ENCODE results near the gene GJB3. TPM values are rescaled to one million over a fixed set of nuclear protein-coding genes. Genes with fewer than 3 reads are reported as not detected.

GJB3 gene
- total and polyA plus RNA-seq, 2 experiments from 2014 or later: not detected

GRCh38 chr1:34777519-34778321 is 3.3 kb upstream of the GJB3 start:
- no peak overlapping the region for H3K27ac ChIP-seq
- no peak overlapping the region for H3K4me3 ChIP-seq
- H3K4me1 ChIP-seq (ENCODE audit: low read depth): peaks cover 4% of the 10 kb centered on the region
- no peaks in the 10 kb centered on the region for H3K36me3 ChIP-seq
- no peaks in the 10 kb centered on the region for H3K9me3 ChIP-seq (ENCODE audit: low read depth)
- peaks cover 41% of the 10 kb centered on the region for H3K27me3 ChIP-seq
- no peak for DNase-seq (ENCODE audit: low read depth in 1 of 2, low spot score in 1 of 2)
- no peak for TF ChIP-seq CTCF (IDR thresholded peaks at IDR 0.05; ENCODE audit: low read depth, low read length)

GRCh38 chr1:34778381-34778780 is 2.6 kb upstream of the GJB3 start:
- no peaks in the 10 kb centered on the region for H3K9me3 ChIP-seq (ENCODE audit: low read depth)
- peaks cover 48% of the 10 kb centered on the region for H3K27me3 ChIP-seq
- TF ChIP-seq CTCF (IDR thresholded peaks at IDR 0.05; ENCODE audit: low read depth, low read length): no peak
- H3K36me3 ChIP-seq: no peaks in the 10 kb centered on the region
- H3K4me1 ChIP-seq (ENCODE audit: low read depth): peaks cover 4% of the 10 kb centered on the region
- DNase-seq (ENCODE audit: low read depth in 1 of 2, low spot score in 1 of 2): no peak
- no peak overlapping the region for H3K27ac ChIP-seq
- H3K4me3 ChIP-seq: no peak overlapping the region

GRCh38 chr1:34779005-34779404 is 2.0 kb upstream of the GJB3 start:
- no peak overlapping the region for H3K27ac ChIP-seq
- no peak for DNase-seq (ENCODE audit: low read depth in 1 of 2, low spot score in 1 of 2)

GRCh38 chr1:34779526-34779925 is 1.5 kb upstream of the GJB3 start:
- no peak for DNase-seq (ENCODE audit: low read depth in 1 of 2, low spot score in 1 of 2)
- no peak overlapping the region for H3K4me3 ChIP-seq
- no peak overlapping the region for H3K27ac ChIP-seq
- no peak for TF ChIP-seq CTCF (IDR thresholded peaks at IDR 0.05; ENCODE audit: low read depth, low read length)
- H3K27me3 ChIP-seq: peaks cover 59% of the 10 kb centered on the region
- no peaks in the 10 kb centered on the region for H3K9me3 ChIP-seq (ENCODE audit: low read depth)
- H3K36me3 ChIP-seq: no peaks in the 10 kb centered on the region
- H3K4me1 ChIP-seq (ENCODE audit: low read depth): peaks cover 4% of the 10 kb centered on the region

More at GRCh38 chr1:34779005-34779404, 2.0 kb upstream of the GJB3 start:
- H3K36me3 ChIP-seq: no peaks in the 10 kb centered on the region
- no peak for TF ChIP-seq CTCF (IDR thresholded peaks at IDR 0.05; ENCODE audit: low read depth, low read length)
- peaks cover 4% of the 10 kb centered on the region for H3K4me1 ChIP-seq (ENCODE audit: low read depth)
- no peak overlapping the region for H3K4me3 ChIP-seq
- peaks cover 54% of the 10 kb centered on the region for H3K27me3 ChIP-seq
- H3K9me3 ChIP-seq (ENCODE audit: low read depth): no peaks in the 10 kb centered on the region

GRCh38 chr1:34779962-34780361 is 1.1 kb upstream of the GJB3 start:
- Histone ChIP-seq H3K4me1 (ENCODE audit: low read depth) (peaks cover 4% of the 10 kb centered on the region), H3K9me3 (ENCODE audit: low read depth) (no peaks in the 10 kb centered on the region), H3K4me3 (no peak overlapping the region), H3K27me3 (peaks cover 60% of the 10 kb centered on the region), H3K27ac (no peak overlapping the region), H3K36me3 (no peaks in the 10 kb centered on the region)
- DNase-seq (ENCODE audit: low read depth in 1 of 2, low spot score in 1 of 2): no peak
- no peak for TF ChIP-seq CTCF (IDR thresholded peaks at IDR 0.05; ENCODE audit: low read depth, low read length)

All from cardiac muscle cell (in vitro differentiated cells and primary cell).